K562 (cell line): Measurements from ENCODE around the gene RHOF. TPM values are rescaled to one million over a fixed set of nuclear protein-coding genes. Genes with fewer than 3 reads are reported as not detected.

Experiments
- ATAC-seq: fragments of 200-7000 bp; cut with Tn5 transposase; 3 replicates; pipeline ENCODE4 v1.9.1; 2020; ENCODE audit warnings: moderate library complexity
- BruUV-seq: library from RNA; stranded (reverse); fragments of 400-500 nt; replicated peaks from 2 replicates; lab custom pipeline; 2021; lab: Mats Ljungman, UMichigan
- CTCF ChIA-PET: fragments of 300-600 bp; formaldehyde crosslinking; extraction: SDS; loops from one replicate; lab custom pipeline; 2021; ENCODE audit warnings: low intra/inter-chr PET ratio; lab: Yijun Ruan, JAX
- POLR2A ChIA-PET: fragments of 300-600, 350-650 bp; sonication (Branson Sonifier 250); formaldehyde crosslinking; extraction: SDS; loops from one replicate; lab custom pipeline; 2021; ENCODE audit warnings: antibody characterized with exemption, inconsistent platforms; lab: Yijun Ruan, JAX
- DNase-seq, 4 experiments: peaks; one replicate each; pipeline versions ENCODE4 v3.0.0 to v3.0.0-alpha.2; 2011 to 2018; ENCODE audit warnings: low spot score in 3 of 4, mixed read lengths in 3 of 4; ENCODE audit errors: extremely low read depth in 1 of 4
- FAIRE-seq: peaks from 2 replicates; lab custom pipeline; 2011; peaks lifted over from hg19 to GRCh38; lab: Jason Lieb, UNC
- H2AFZ ChIP-seq: 2 replicates; pipeline ENCODE4 v1.6.0; 2011; ENCODE audit warnings: low read depth, low read length, control low read depth, inconsistent platforms
- H3K27ac ChIP-seq: fragments of 200-600 bp; 3 replicates; pipeline ENCODE4 v1.8.0; 2011; ENCODE audit warnings: low read depth, mild to moderate bottlenecking, control low read depth, inconsistent platforms, low read length, moderate library complexity, mixed read lengths; ENCODE audit errors: extremely low read depth
- H3K27me3 ChIP-seq, 2 experiments: fragments of 300-600 bp in 1 of 2; 2 replicates in 1 of 2; 3 replicates in 1 of 2; pipeline versions ENCODE4 v1.6.0 to v1.8.0; 2011; ENCODE audit warnings: inconsistent platforms in 2 of 2, low read length in 2 of 2, mild to moderate bottlenecking in 1 of 2, mixed read lengths in 1 of 2, moderate library complexity in 1 of 2; ENCODE audit not compliant: control insufficient read depth in 2 of 2, insufficient read depth in 2 of 2
- H3K36me3 ChIP-seq: fragments of 300-600 bp; 3 replicates; pipeline ENCODE4 v1.8.0; 2011; ENCODE audit warnings: mild to moderate bottlenecking, low read length, inconsistent platforms; ENCODE audit not compliant: control insufficient read depth, insufficient read depth
- H3K4me1 ChIP-seq, 2 experiments: fragments of 200-600 bp in 1 of 2; replicated peaks in 1 of 2; 2 replicates in 1 of 2; 3 replicates in 1 of 2; pipeline versions ENCODE4 v1.5.1 to v1.8.0; 2011; ENCODE audit warnings: inconsistent platforms in 2 of 2, low read length in 2 of 2, mild to moderate bottlenecking in 1 of 2, mixed read lengths in 1 of 2, moderate library complexity in 1 of 2; ENCODE audit not compliant: control insufficient read depth in 2 of 2, insufficient read depth in 2 of 2
- H3K4me2 ChIP-seq: 2 replicates; pipeline ENCODE4 v1.6.1; 2011; ENCODE audit warnings: low read length, control low read depth, inconsistent platforms, mixed read lengths; ENCODE audit not compliant: insufficient read depth
- H3K4me3 ChIP-seq: fragments of 200-600 bp; sonication (generic), shearing (Covaris generic); 2 replicates; pipeline ENCODE4 v1.5.1; 2016; ENCODE audit warnings: control low read depth, inconsistent platforms
- H3K79me2 ChIP-seq: fragments of 200-600 bp; 3 replicates; pipeline ENCODE4 v1.8.0; 2011; ENCODE audit warnings: low read length, inconsistent platforms; ENCODE audit not compliant: control insufficient read depth, insufficient read depth
- H3K9ac ChIP-seq, 2 experiments: 2 replicates each; pipeline versions ENCODE4 v1.6.0 to v1.6.1; 2011; ENCODE audit warnings: low read depth in 2 of 2, low read length in 2 of 2, control low read depth in 1 of 2, inconsistent platforms in 1 of 2, mild to moderate bottlenecking in 1 of 2, mixed read lengths in 1 of 2; ENCODE audit not compliant: insufficient read depth in 1 of 2
- H3K9me1 ChIP-seq: one replicate; pipeline ENCODE4 v1.6.0; 2011; ENCODE audit warnings: inconsistent platforms, mild to moderate bottlenecking, low read length, moderate library complexity; ENCODE audit not compliant: control insufficient read depth, insufficient read depth
- H3K9me3 ChIP-seq: replicated peaks from 2 replicates; pipeline ENCODE4 v1.5.1; 2011; ENCODE audit warnings: low read depth, low read length, inconsistent platforms; ENCODE audit not compliant: control insufficient read depth, insufficient read depth
- H4K20me1 ChIP-seq: replicated peaks from 2 replicates; pipeline ENCODE4 v1.6.1; 2011; ENCODE audit warnings: low read length, inconsistent platforms, mixed read lengths; ENCODE audit not compliant: control insufficient read depth, insufficient read depth
- ASH1L ChIP-seq: fragments of 450-650 bp; IDR thresholded peaks from 2 replicates; pipeline ENCODE4 v1.6.1; 2018; ENCODE audit warnings: borderline replicate concordance, mild to moderate bottlenecking, low read depth; ENCODE audit not compliant: partially characterized antibody
- E2F4 ChIP-seq: sonication (generic); formaldehyde crosslinking; IDR thresholded peaks from 2 replicates; pipeline ENCODE4 v1.8.0; 2022; ENCODE audit warnings: mild to moderate bottlenecking, low read depth, missing genetic modification reagents
- HMBOX1 ChIP-seq: sonication (generic); IDR thresholded peaks from 2 replicates; pipeline ENCODE4 v1.6.1; 2016
- NCOA4 ChIP-seq: fragments of 450-650 bp; IDR thresholded peaks from 2 replicates; pipeline ENCODE4 v1.6.1; 2018; ENCODE audit warnings: mild to moderate bottlenecking; ENCODE audit not compliant: partially characterized antibody
- POLR2B ChIP-seq: fragments of 450-650 bp; IDR thresholded peaks from 2 replicates; pipeline ENCODE4 v1.6.1; 2018; ENCODE audit warnings: low read depth; ENCODE audit not compliant: partially characterized antibody
- RREB1 ChIP-seq: fragments of 250-450 bp; sonication (Bioruptor Pico); IDR thresholded peaks from 2 replicates; pipeline ENCODE4 v1.4.0; 2020
- SMARCC2 ChIP-seq: fragments of 450-650 bp; IDR thresholded peaks from 2 replicates; pipeline ENCODE4 v1.6.1; 2017; ENCODE audit warnings: antibody characterized with exemption, moderate library complexity, mild to moderate bottlenecking, low read depth
- ZNF174 ChIP-seq: fragments of 250-450 bp; sonication (Bioruptor Pico); IDR thresholded peaks from 2 replicates; pipeline ENCODE4 v1.4.0; 2020; ENCODE audit warnings: mild to moderate bottlenecking
- ZNF184 ChIP-seq: sonication (generic); formaldehyde crosslinking; IDR thresholded peaks from 2 replicates; pipeline ENCODE4 v1.5.0; 2020; ENCODE audit warnings: missing genetic modification reagents
- ZNF347 ChIP-seq: fragments of 450-650 bp; formaldehyde crosslinking; IDR thresholded peaks from 2 replicates; pipeline ENCODE4 v1.4.0; 2020; ENCODE audit warnings: low read depth, mild to moderate bottlenecking, moderate library complexity
- WGBS: fragments of 100-300 bp; shearing (Covaris generic); methylation state at CpG from one replicate; pipeline ENCODE4 v1.1.6; 2016; ENCODE audit warnings: low coverage, mixed read lengths; ENCODE audit not compliant: insufficient coverage; ENCODE audit errors: missing lambda C conversion rate; 5-methylcytosine and 5-hydroxymethylcytosine counted together
- in situ Hi-C: fragments of 300-500 bp; cut with MboI; formaldehyde crosslinking; loops from 4 replicates; pipeline ENCODE4 v1.15.0; 2018; ENCODE audit warnings: inconsistent platforms, mixed read lengths
- intact Hi-C: fragments of 100-400 bp; cut with micrococcal nuclease; formaldehyde crosslinking; loops from 2 replicates; pipeline ENCODE4 v1.14.2; 2022
- polyA plus RNA-seq, 8 experiments: library from polyadenylated mRNA; depleted of rRNA in 4 of 8; stranded (reverse) in 5 of 8; unstranded in 3 of 8; fragments of >200 nt; fragmentation: Nextera tagmentation in 2 of 8; fragmentation: Illumina TruSeq in 1 of 8; extraction: Ambion mirVana in 2 of 8; extraction: Trizol in 1 of 8; gene quantifications; 2 replicates each; pipeline versions ENCODE4 v1.2.1 to v1.2.3, GENCODE V29; 2011 to 2014; ENCODE audit warnings: inconsistent platforms in 1 of 8, missing spikeins in 1 of 8
- total RNA-seq, 7 experiments: library from RNA; depleted of rRNA in 6 of 7; stranded (reverse); fragments of >200 nt in 6 of 7; fragmentation: Illumina TruSeq in 2 of 7; extraction: Trizol in 2 of 7; gene quantifications; 2 replicates each; pipeline versions ENCODE4 v1.2.1 to v1.2.3, GENCODE V29; 2011 to 2021; ENCODE audit warnings: low replicate concordance in 1 of 7

The RHOF gene
- total and polyA plus RNA-seq, 9 of the 15 experiments (the other 6 are each of a cell fraction or from before 2014, with no cell fraction given): 0.13 to 10.1 (median 4.0) TPM

DNA sequence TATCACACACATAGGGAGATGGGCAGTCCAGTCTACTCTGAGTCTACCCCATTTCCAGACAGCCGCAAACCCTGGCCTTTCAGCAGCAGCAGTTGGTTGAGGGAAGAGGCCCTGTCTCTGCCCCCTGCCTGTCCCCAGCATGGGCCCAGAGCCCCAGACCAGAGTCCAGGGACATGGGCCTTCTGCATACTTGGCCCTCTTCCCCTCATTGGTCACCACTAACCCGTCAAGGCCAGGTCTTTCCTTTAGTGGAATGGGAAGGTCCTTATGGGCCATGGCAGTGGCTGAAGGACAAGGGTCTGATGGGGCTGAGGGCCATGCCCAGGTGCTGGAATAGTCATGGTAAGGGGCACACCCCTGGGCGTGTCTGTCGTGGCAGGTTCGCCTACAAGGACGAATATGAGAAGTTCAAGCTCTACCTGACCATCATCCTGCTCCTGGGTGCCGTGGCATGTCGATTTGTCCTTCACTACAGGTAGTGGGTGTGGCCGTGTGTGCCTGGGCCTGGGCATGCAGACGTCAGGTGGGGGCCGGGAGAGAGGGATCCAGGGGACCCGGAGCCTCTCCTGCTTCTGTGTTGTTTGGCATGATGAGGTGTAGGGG lies 41.6 kb downstream of the RHOF start (continued):
- TF ChIP-seq RREB1 (CRISPR knock-in tag) (no peak), ZNF347 (CRISPR knock-in tag) (no peak)

DNA sequence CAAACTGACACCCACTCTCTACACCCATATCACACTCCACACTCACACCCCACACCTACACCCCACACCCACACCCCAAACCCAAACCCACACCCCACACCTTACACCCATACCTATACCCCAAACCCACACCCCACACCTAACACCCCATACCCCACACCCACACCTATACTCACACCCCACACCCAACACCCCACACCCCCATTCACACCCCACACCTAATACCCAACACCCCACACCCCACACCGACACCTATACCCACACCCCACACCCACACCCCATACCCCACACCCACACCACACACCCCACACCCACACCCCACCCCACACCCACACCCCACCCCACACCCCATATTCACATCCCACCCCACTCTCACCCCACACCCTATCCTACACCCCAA lies 42.5 kb downstream of the RHOF start:
- CTCF ChIA-PET: no interaction called here
- TF ChIP-seq E2F4 (CRISPR knock-in tag) (no peak), SMARCC2 (no peak), POLR2B (no peak), HMBOX1 (no peak), ZNF184 (no peak), ASH1L (no peak), NCOA4 (no peak), ZNF174 (CRISPR knock-in tag) (no peak)

More for the DNA sequence above, 42.5 kb downstream of the RHOF start:
- 0 out of 2 replicates have a peak, but pooled peaks cover 4% of the 10 kb centered on the region for H4K20me1 ChIP-seq
- H2AFZ ChIP-seq: no peak overlapping the region
- H3K27me3 ChIP-seq: no peaks in the 10 kb centered on the region
- no peak overlapping the region for H3K27ac ChIP-seq
- H3K9ac ChIP-seq: no peak overlapping the region
- intact Hi-C loops: no loop called here
- H3K79me2 ChIP-seq: no peaks in the 10 kb centered on the region
- in situ Hi-C loops: no loop called here
- H3K4me1 ChIP-seq: peaks cover 14 to 27% of the 10 kb centered on the region in 2 experiments
- no peak overlapping the region for H3K4me2 ChIP-seq
- no peaks in the 10 kb centered on the region for H3K9me3 ChIP-seq
- H3K9me1 ChIP-seq: peaks cover 6% of the 10 kb centered on the region
- whole genome bisulfite sequencing: no CpG with 5 or more reads among the region's 1 CpG
- H3K36me3 ChIP-seq: peaks cover 32% of the 10 kb centered on the region
- no TSS peak for BruUV-seq
- POLR2A ChIA-PET: interaction anchor here (0.6 kb wide), 1 partner anchor 19 kb away, joined by 3 read pairs; no protein-coding TSS in a partner anchor
- H3K4me3 ChIP-seq: no peak overlapping the region
- ATAC-seq (no peak), DNase-seq (no peak), FAIRE-seq (no peak)
